Endothelial cell of umbilical vein (primary cell): ENCODE measurements around the gene NID2. TPM values are rescaled to one million over a fixed set of nuclear protein-coding genes. Genes with fewer than 3 reads are reported as not detected.

Source experiments
- BruUV-seq: library from RNA; stranded (reverse); fragments of 400-500 nt; replicated peaks from 2 replicates; lab custom pipeline; 2021; lab: Mats Ljungman, UMichigan
- CTCF ChIA-PET: fragments of 300-600, 350-600 bp; sonication (Branson Sonifier 250); formaldehyde crosslinking; loops from one replicate; lab custom pipeline; 2021; ENCODE audit warnings: antibody characterized with exemption, inconsistent platforms; lab: Charles Lee
- POLR2A ChIA-PET: fragments of 300-600, 350-600 bp; sonication (Branson Sonifier 250); formaldehyde crosslinking; loops from one replicate; lab custom pipeline; 2021; ENCODE audit warnings: antibody characterized with exemption, inconsistent platforms; lab: Charles Lee
- DNase-seq: peaks from one replicate; pipeline ENCODE4 v3.0.0-alpha.2; 2011; ENCODE audit warnings: low read depth, low spot score
- FAIRE-seq: peaks from 2 replicates; lab custom pipeline; 2011; peaks lifted over from hg19 to GRCh38; lab: Jason Lieb, UNC
- H2AFZ ChIP-seq: 2 replicates; pipeline ENCODE4 v1.6.0; 2012; ENCODE audit warnings: low read depth, low read length, control low read depth, inconsistent platforms
- H3K27ac ChIP-seq: 2 replicates; pipeline ENCODE4 v1.5.1; 2011; ENCODE audit warnings: low read depth, mild to moderate bottlenecking, control low read depth, low read length, moderate library complexity; ENCODE audit not compliant: insufficient read depth
- H3K27me3 ChIP-seq, 2 experiments: 2 replicates each; pipeline versions ENCODE4 v1.6.0 to v1.6.1; 2011; ENCODE audit warnings: low read length in 2 of 2, mixed read lengths in 1 of 2; ENCODE audit not compliant: control insufficient read depth in 2 of 2, insufficient read depth in 2 of 2
- H3K36me3 ChIP-seq, 2 experiments: 2 replicates in 1 of 2; 3 replicates in 1 of 2; pipeline ENCODE4 v1.5.1; 2011; ENCODE audit warnings: low read length in 2 of 2, mild to moderate bottlenecking in 1 of 2, moderate library complexity in 1 of 2; ENCODE audit not compliant: control insufficient read depth in 2 of 2, insufficient read depth in 2 of 2; ENCODE audit errors: extremely low read depth in 1 of 2
- H3K4me1 ChIP-seq: 3 replicates; pipeline ENCODE4 v1.5.1; 2011; ENCODE audit warnings: mild to moderate bottlenecking, low read length; ENCODE audit not compliant: control insufficient read depth, insufficient read depth; ENCODE audit errors: extremely low read depth
- H3K4me2 ChIP-seq: 2 replicates; pipeline ENCODE4 v1.6.1; 2011; ENCODE audit warnings: low read length, control low read depth, mixed read lengths; ENCODE audit not compliant: insufficient read depth
- H3K4me3 ChIP-seq, 3 experiments: fragments of 200-600 bp in 1 of 3; sonication (generic), shearing (Covaris generic) in 1 of 3; replicated peaks in 1 of 3; 2 replicates each; pipeline ENCODE4 v1.5.1; 2011 to 2016; ENCODE audit warnings: control low read depth in 3 of 3, low read length in 3 of 3, mild to moderate bottlenecking in 2 of 3, inconsistent platforms in 1 of 3, low read depth in 1 of 3, moderate library complexity in 1 of 3; ENCODE audit not compliant: insufficient read depth in 1 of 3
- H3K79me2 ChIP-seq: 2 replicates; pipeline ENCODE4 v1.6.0; 2012; ENCODE audit warnings: low read length, inconsistent platforms; ENCODE audit not compliant: control insufficient read depth, insufficient read depth
- H3K9ac ChIP-seq: replicated peaks from 2 replicates; pipeline ENCODE3; 2011; ENCODE audit warnings: low read length, control low read depth; ENCODE audit not compliant: insufficient read depth; ENCODE audit errors: extremely low read depth
- H3K9me1 ChIP-seq: replicated peaks from 3 replicates; pipeline ENCODE4 v1.6.0; 2011; ENCODE audit warnings: mild to moderate bottlenecking, low read length; ENCODE audit not compliant: control insufficient read depth, insufficient read depth; ENCODE audit errors: extremely low read depth
- H3K9me3 ChIP-seq: replicated peaks from 2 replicates; pipeline ENCODE4 v1.5.1; 2012; ENCODE audit warnings: low read length, inconsistent platforms; ENCODE audit not compliant: control insufficient read depth, insufficient read depth
- H4K20me1 ChIP-seq: replicated peaks from 2 replicates; pipeline ENCODE3; 2011; ENCODE audit warnings: mild to moderate bottlenecking, low read length; ENCODE audit not compliant: control insufficient read depth, insufficient read depth; ENCODE audit errors: extremely low read depth
- CTCF ChIP-seq, 2 donors: IDR thresholded peaks; 1 replicate in 1 of 2; 2 replicates in 1 of 2; pipeline ENCODE4 v1.5.1; 2011; ENCODE audit warnings: low read length in 2 of 2, mild to moderate bottlenecking in 2 of 2, moderate library complexity in 2 of 2, control low read depth in 1 of 2, inconsistent platforms in 1 of 2, low read depth in 1 of 2; ENCODE audit not compliant: insufficient read depth in 1 of 2; ENCODE audit errors: extremely low read depth in 1 of 2
- EZH2 ChIP-seq: IDR thresholded peaks from 2 replicates; pipeline ENCODE4 v1.6.1; 2012; ENCODE audit warnings: borderline replicate concordance, low read depth, mild to moderate bottlenecking, moderate library complexity, low read length, inconsistent platforms; ENCODE audit not compliant: severe bottlenecking
- FOS ChIP-seq: IDR thresholded peaks from 2 replicates; pipeline ENCODE4 v1.6.1; 2011; ENCODE audit warnings: mild to moderate bottlenecking, low read length, moderate library complexity, borderline replicate concordance; ENCODE audit not compliant: insufficient read depth
- GATA2 ChIP-seq: IDR thresholded peaks from 2 replicates; pipeline ENCODE4 v1.7.0; 2011; ENCODE audit warnings: low read depth, mild to moderate bottlenecking, moderate library complexity, mixed read lengths, low read length; ENCODE audit not compliant: insufficient read length, insufficient read depth
- JUN ChIP-seq: IDR thresholded peaks from 2 replicates; pipeline ENCODE4 v1.6.1; 2011; ENCODE audit warnings: borderline replicate concordance, low read depth; ENCODE audit not compliant: insufficient read length, insufficient read depth
- MAX ChIP-seq: IDR thresholded peaks from 2 replicates; pipeline ENCODE4 v1.6.1; 2011; ENCODE audit not compliant: insufficient read depth, insufficient read length
- MYC ChIP-seq: IDR thresholded peaks from one replicate; pipeline ENCODE4 v1.6.1; 2011; ENCODE audit warnings: mild to moderate bottlenecking, low read depth, low read length
- POLR2A ChIP-seq: IDR thresholded peaks from 2 replicates; pipeline ENCODE4 v1.6.1; 2012; ENCODE audit warnings: low read depth, mild to moderate bottlenecking, control low read depth, low read length
- POLR2AphosphoS5 ChIP-seq: IDR thresholded peaks from 2 replicates; pipeline ENCODE4 v1.6.1; 2012; ENCODE audit warnings: low read depth, mild to moderate bottlenecking, control low read depth, low read length, moderate library complexity; ENCODE audit not compliant: insufficient read depth
- dilution Hi-C: fragments of 300-500 bp; cut with MboI; formaldehyde crosslinking; loops from one replicate; pipeline ENCODE4 v1.15.0; 2019; ENCODE audit warnings: low sequenced_read_pairs; ENCODE audit not compliant: extremely low pct_ligation_motif_present
- intact Hi-C: fragments of 100-400 bp; cut with micrococcal nuclease; formaldehyde crosslinking; loops from one replicate; pipeline ENCODE4 v1.10.0; 2022
- polyA plus RNA-seq, 4 experiments: library from polyadenylated mRNA; depleted of rRNA in 3 of 4; stranded (reverse) in 3 of 4; unstranded in 1 of 4; fragments of >200 nt; gene quantifications; 2 replicates each; pipeline versions ENCODE4 v1.2.1 to v1.2.3, GENCODE V29; 2011 to 2012; ENCODE audit warnings: missing spikeins in 1 of 4
- total RNA-seq: library from RNA; stranded (reverse); gene quantifications from 2 replicates; pipeline ENCODE4 v1.2.3, GENCODE V29; 2021

The NID2 gene
- total and polyA plus RNA-seq, 2 donors (not counting 3 experiments of a cell fraction or from before 2014, with no cell fraction given), result 22.5 to 56.7 TPM

GRCh38 chr14:52060080-52060479 lies 8.8 kb downstream of the NID2 start:
- Histone ChIP-seq H4K20me1 (no peaks in the 10 kb centered on the region), H3K9me3 (no peaks in the 10 kb centered on the region), H2AFZ (no peak overlapping the region), H3K9ac (no peak overlapping the region), H3K9me1 (no peaks in the 10 kb centered on the region), H3K27ac (no peak overlapping the region), H3K36me3 (no peaks in the 10 kb centered on the region), H3K27me3 (peaks cover 2 to 4% of the 10 kb centered on the region in 2 experiments), H3K4me2 (no peak overlapping the region), H3K4me1 (no peaks in the 10 kb centered on the region), H3K79me2 (no peaks in the 10 kb centered on the region), H3K4me3 (no peak overlapping the region)
- TF ChIP-seq FOS (no peak), POLR2A (no peak), EZH2 (no peak), MYC (no peak), MAX (no peak), POLR2AphosphoS5 (no peak), GATA2 (no peak), CTCF (IDR thresholded peaks at IDR 0.05; ENCODE audit: extremely low read depth in 1 of 2, insufficient read depth in 1 of 2, low read depth in 1 of 2, low read length in 2 of 2) (no peak), JUN (no peak)
- intact Hi-C loops, result no loop called here
- BruUV-seq, result no TSS peak
- ChIA-PET CTCF (interaction anchor here (0.9 to 2.8 kb wide), 3 partner anchors 9 to 57 kb away, joined by 3 to 10 read pairs (median 4); partner anchors contain the start of gene NID2), POLR2A (no interaction called here)
- DNase-seq (no peak), FAIRE-seq (no peak)
- dilution Hi-C loops, result no loop called here
